Measurements from ENCODE around the gene ZDHHC3.

ZDHHC3 gene

DNA sequence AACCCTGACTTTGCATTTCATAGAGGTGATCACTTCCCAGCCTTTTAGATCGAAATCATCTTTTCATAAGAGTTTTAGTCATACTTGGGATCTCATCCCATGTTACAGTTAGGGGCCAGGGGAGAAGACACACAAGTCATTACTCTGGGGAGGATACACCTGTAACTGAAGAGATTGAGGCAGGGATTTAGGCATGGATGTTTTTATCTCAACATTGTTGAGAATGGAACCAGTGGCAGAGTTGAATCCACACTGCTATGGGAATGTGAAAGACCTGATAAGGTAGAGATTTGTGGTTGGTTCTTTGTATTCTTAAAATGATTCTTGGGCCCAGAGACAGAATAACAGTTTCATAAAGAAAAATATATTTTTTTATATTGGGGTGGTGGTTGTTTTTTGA lies 33.9 kb upstream of the ZDHHC3 start:
- TF ChIP-seq, protein P1, sequence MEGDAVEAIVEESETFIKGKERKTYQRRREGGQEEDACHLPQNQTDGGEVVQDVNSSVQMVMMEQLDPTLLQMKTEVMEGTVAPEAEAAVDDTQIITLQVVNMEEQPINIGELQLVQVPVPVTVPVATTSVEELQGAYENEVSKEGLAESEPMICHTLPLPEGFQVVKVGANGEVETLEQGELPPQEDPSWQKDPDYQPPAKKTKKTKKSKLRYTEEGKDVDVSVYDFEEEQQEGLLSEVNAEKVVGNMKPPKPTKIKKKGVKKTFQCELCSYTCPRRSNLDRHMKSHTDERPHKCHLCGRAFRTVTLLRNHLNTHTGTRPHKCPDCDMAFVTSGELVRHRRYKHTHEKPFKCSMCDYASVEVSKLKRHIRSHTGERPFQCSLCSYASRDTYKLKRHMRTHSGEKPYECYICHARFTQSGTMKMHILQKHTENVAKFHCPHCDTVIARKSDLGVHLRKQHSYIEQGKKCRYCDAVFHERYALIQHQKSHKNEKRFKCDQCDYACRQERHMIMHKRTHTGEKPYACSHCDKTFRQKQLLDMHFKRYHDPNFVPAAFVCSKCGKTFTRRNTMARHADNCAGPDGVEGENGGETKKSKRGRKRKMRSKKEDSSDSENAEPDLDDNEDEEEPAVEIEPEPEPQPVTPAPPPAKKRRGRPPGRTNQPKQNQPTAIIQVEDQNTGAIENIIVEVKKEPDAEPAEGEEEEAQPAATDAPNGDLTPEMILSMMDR (IDR thresholded peaks at IDR 0.05), result no peak
- H3K27me3 ChIP-seq, result no peaks in the 10 kb centered on the region

DNA sequence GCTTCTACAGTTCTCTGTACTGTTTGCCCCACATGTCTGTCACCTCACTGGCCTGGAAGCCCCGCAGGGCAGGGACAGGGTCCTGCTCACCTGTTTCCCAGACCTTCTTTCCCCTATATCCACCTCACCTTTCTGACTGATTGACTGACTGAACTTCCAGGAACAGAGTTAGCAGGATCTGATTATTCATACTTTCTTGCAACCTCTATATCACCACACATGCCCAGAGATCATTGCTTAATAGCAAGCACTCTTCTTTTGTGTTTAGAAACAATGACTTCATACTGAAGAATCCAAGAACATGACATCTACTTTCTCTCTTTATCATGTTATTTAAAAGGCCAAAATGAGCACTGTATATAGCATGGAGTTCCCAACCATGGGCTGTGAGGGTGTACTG lies 32.1 kb upstream of the ZDHHC3 start:
- Histone ChIP-seq H3K4me3 (ENCODE audit: low read depth in 1 of 2, low read length in 1 of 2) (no peak overlapping the region), H3K27me3 (no peaks in the 10 kb centered on the region), H3K36me3 (peaks cover 23% of the 10 kb centered on the region), H3K4me1 (ENCODE audit: control insufficient read depth in 1 of 2, insufficient read depth in 1 of 2, low read depth in 1 of 2, low read length in 1 of 2) (peaks cover 0 to 7% of the 10 kb centered on the region in 2 experiments), H3K27ac (no peak overlapping the region), H3K9me3 (no peaks in the 10 kb centered on the region)
- TF ChIP-seq, protein P1 (IDR thresholded peaks at IDR 0.05), result no peak

More for the DNA sequence above, 33.9 kb upstream of the ZDHHC3 start:
- H3K4me3 ChIP-seq (ENCODE audit: low read depth in 1 of 2, low read length in 1 of 2), result no peak overlapping the region
- H3K27ac ChIP-seq, result no peak overlapping the region
- H3K36me3 ChIP-seq, result peaks cover 30% of the 10 kb centered on the region
- H3K9me3 ChIP-seq, result no peaks in the 10 kb centered on the region
- H3K4me1 ChIP-seq (ENCODE audit: control insufficient read depth in 1 of 2, insufficient read depth in 1 of 2, low read depth in 1 of 2, low read length in 1 of 2), result peaks cover 0 to 7% of the 10 kb centered on the region in 2 experiments

DNA sequence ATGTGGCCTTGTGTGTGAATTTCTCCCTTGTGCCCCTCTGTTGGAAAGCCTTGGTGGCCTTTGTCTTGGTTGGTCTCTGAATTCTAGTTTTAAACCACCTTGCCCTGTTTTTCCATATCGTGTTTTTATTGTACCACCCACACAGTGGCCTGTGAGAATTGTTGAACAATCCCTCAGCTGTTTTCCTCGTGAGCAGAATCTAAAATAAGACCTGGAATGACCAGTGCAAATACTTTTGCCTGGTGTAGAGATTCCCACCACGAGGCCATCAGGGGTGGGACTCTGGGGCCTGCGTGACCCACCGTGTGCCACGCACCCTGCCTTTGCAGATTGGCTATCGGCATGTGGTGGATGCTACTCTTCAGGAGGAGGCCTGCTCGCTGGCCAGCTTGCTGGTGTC lies 31.1 kb upstream of the ZDHHC3 start:
- H3K27ac ChIP-seq, result no peak overlapping the region
- TF ChIP-seq, protein P1 (IDR thresholded peaks at IDR 0.05), result no peak
- H3K36me3 ChIP-seq, result peaks cover 21% of the 10 kb centered on the region
- H3K27me3 ChIP-seq, result no peaks in the 10 kb centered on the region
- H3K4me3 ChIP-seq (ENCODE audit: low read depth in 1 of 2, low read length in 1 of 2), result no peak overlapping the region
- no peaks in the 10 kb centered on the region for H3K9me3 ChIP-seq
- H3K4me1 ChIP-seq (ENCODE audit: control insufficient read depth in 1 of 2, insufficient read depth in 1 of 2, low read depth in 1 of 2, low read length in 1 of 2), result peaks cover 0 to 5% of the 10 kb centered on the region in 2 experiments

DNA sequence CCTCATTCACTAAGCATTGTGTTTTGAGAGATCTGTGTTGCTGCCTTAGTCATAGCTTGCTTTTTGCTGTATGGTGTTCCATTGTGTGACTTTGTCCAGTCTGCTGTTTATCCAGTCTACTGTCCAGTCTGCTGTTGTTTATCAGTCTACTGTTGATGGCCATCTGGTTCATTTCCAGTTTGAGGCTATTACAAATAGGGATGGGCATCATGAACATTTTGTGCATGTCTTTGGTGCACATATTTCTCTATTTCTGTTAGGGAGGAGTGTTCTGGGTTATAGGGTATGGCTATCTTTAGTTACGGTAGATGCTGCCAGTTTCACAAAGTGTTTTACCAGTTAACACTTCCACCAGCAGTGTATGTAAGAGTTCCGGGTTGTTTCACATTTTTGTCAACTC lies 27.9 kb upstream of the ZDHHC3 start:
- Histone ChIP-seq H3K4me1 (ENCODE audit: control insufficient read depth in 1 of 2, insufficient read depth in 1 of 2, low read depth in 1 of 2, low read length in 1 of 2) (no peaks in the 10 kb centered on the region), H3K27ac (no peak overlapping the region), H3K4me3 (ENCODE audit: low read depth in 1 of 2, low read length in 1 of 2) (no peak overlapping the region), H3K9me3 (no peaks in the 10 kb centered on the region), H3K36me3 (peaks cover 36% of the 10 kb centered on the region), H3K27me3 (no peaks in the 10 kb centered on the region)
- TF ChIP-seq, protein P1 (IDR thresholded peaks at IDR 0.05), result no peak

DNA sequence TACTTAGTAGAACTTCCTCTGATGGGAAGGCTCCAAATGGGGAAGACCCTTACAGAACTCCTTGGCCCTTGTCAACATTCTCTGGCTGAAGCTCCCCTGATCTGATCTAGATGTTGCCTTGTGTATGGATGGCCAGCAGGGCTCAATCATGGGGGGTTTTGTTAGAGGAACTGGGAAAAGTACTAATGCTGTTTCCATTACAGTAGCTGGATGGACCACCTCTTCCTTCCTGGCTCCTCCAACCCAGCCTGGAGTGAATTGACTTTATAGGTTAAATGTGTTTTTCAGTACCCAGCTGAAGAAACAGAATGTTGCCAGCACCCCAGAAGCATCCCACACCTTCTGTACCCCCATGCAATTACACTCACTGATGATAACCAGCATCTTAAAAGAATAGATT lies 27.4 kb upstream of the ZDHHC3 start:
- no peaks in the 10 kb centered on the region for H3K27me3 ChIP-seq
- no peaks in the 10 kb centered on the region for H3K9me3 ChIP-seq
- TF ChIP-seq, protein P1 (IDR thresholded peaks at IDR 0.05), result no peak
- H3K4me3 ChIP-seq (ENCODE audit: low read depth in 1 of 2, low read length in 1 of 2), result no peak overlapping the region
- peaks cover 38% of the 10 kb centered on the region for H3K36me3 ChIP-seq
- H3K4me1 ChIP-seq (ENCODE audit: control insufficient read depth in 1 of 2, insufficient read depth in 1 of 2, low read depth in 1 of 2, low read length in 1 of 2), result no peaks in the 10 kb centered on the region
- no peak overlapping the region for H3K27ac ChIP-seq

DNA sequence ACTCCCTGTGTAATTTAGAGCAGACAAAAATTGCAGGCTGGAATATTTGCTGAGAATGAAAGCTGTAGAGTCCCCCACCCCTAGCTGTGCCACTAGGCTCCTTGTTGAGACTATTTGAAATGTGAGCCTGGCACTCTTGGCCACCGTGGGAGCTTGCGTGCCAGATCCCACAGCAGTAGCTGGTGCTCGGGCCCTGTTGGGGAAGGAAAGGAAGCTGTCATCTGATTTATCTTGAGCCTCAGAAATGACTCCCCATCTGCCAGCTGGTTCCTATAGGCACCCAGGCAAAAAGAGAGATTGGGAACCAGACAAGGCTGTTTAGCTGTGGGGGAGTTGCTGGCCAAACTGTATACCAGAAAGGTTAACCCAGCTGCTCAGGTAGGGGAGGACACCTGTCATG lies 26.7 kb upstream of the ZDHHC3 start:
- Histone ChIP-seq H3K4me3 (ENCODE audit: low read depth in 1 of 2, low read length in 1 of 2) (no peak overlapping the region), H3K27me3 (no peaks in the 10 kb centered on the region), H3K9me3 (no peaks in the 10 kb centered on the region), H3K4me1 (ENCODE audit: control insufficient read depth in 1 of 2, insufficient read depth in 1 of 2, low read depth in 1 of 2, low read length in 1 of 2) (no peaks in the 10 kb centered on the region), H3K27ac (no peak overlapping the region), H3K36me3 (peaks cover 36% of the 10 kb centered on the region)
- TF ChIP-seq, protein P1 (IDR thresholded peaks at IDR 0.05), result no peak
